Calu3 (cell line): ENCODE measurements around the gene ATP2C2. TPM values are rescaled to one million over a fixed set of nuclear protein-coding genes. Genes with fewer than 3 reads are reported as not detected.
"Not testable (repeated sequence)": the region's sequence is repeated elsewhere in the genome, so short reads cannot be mapped to it uniquely, and the experiment has no call there.

Experiments
- BruUV-seq: library from RNA; stranded (reverse); fragments of 400-500 nt; replicated peaks from 2 replicates; lab custom pipeline; 2021; lab: Mats Ljungman, UMichigan
- CTCF ChIA-PET: fragments of 300-600 bp; sonication (Branson Sonifier 250); formaldehyde crosslinking; loops from one replicate; lab custom pipeline; 2022; ENCODE audit warnings: antibody characterized with exemption; lab: Charles Lee
- DNase-seq: peaks from one replicate; pipeline ENCODE4 v3.0.0; 2022
- H3K27ac Mint-ChIP-seq: one replicate; pipeline ENCODE4 v1.8.0; 2022; ENCODE audit warnings: mixed read lengths; ENCODE audit not compliant: unreplicated experiment
- H3K27me3 Mint-ChIP-seq: one replicate; pipeline ENCODE4 v1.8.0; 2022; ENCODE audit warnings: mixed read lengths; ENCODE audit not compliant: unreplicated experiment
- H3K36me3 Mint-ChIP-seq: one replicate; pipeline ENCODE4 v1.8.0; 2022; ENCODE audit warnings: mild to moderate bottlenecking, moderate library complexity, mixed read lengths; ENCODE audit not compliant: insufficient read depth, unreplicated experiment
- H3K4me1 Mint-ChIP-seq: one replicate; pipeline ENCODE4 v1.8.0; 2022; ENCODE audit warnings: mild to moderate bottlenecking, low read depth, mixed read lengths; ENCODE audit not compliant: unreplicated experiment
- H3K4me3 Mint-ChIP-seq: one replicate; pipeline ENCODE4 v1.8.0; 2022; ENCODE audit warnings: mild to moderate bottlenecking, low read depth, moderate library complexity, mixed read lengths; ENCODE audit not compliant: unreplicated experiment
- H3K9me3 Mint-ChIP-seq: one replicate; pipeline ENCODE4 v1.8.0; 2022; ENCODE audit warnings: low read depth, mixed read lengths; ENCODE audit not compliant: unreplicated experiment
- CTCF ChIP-seq: fragments of 200-600 bp; IDR thresholded peaks from one replicate; pipeline ENCODE4 v1.8.0; 2022; ENCODE audit warnings: antibody characterized with exemption; ENCODE audit not compliant: unreplicated experiment
- intact Hi-C: fragments of 100-400 bp; cut with micrococcal nuclease; formaldehyde crosslinking; loops from one replicate; pipeline ENCODE4 v1.10.0; 2022; ENCODE audit not compliant: unreplicated experiment
- total RNA-seq: library from RNA; stranded (reverse); gene quantifications from 2 replicates; pipeline ENCODE4 v1.2.3, GENCODE V29; 2022

The ATP2C2 gene
- total RNA-seq, 1 experiment from 2014 or later, result 30.5 TPM

- H3K27me3 Mint-ChIP-seq, result no peaks in the 10 kb centered on the region
- no peaks in the 10 kb centered on the region for H3K9me3 Mint-ChIP-seq
- CTCF ChIA-PET, result no interaction called here
- BruUV-seq, result no TSS peak
- no peak overlapping the region for H3K27ac Mint-ChIP-seq
- peaks cover 5% of the 10 kb centered on the region for H3K36me3 Mint-ChIP-seq
- no peak overlapping the region for H3K4me3 Mint-ChIP-seq
- no peak for DNase-seq
- intact Hi-C loops, result no loop called here
- H3K4me1 Mint-ChIP-seq, result no peaks in the 10 kb centered on the region
- no peak for TF ChIP-seq CTCF
Observed at GRCh38 chr16:84414789-84415326, 46.5 kb downstream of the ATP2C2 start.

GRCh38 chr16:84416407-84417321 lies 48.3 kb downstream of the ATP2C2 start:
- H3K27me3 Mint-ChIP-seq, result no peaks in the 10 kb centered on the region
- H3K9me3 Mint-ChIP-seq, result no peaks in the 10 kb centered on the region
- no peak for DNase-seq
- TF ChIP-seq CTCF, result no peak
- H3K36me3 Mint-ChIP-seq, result peaks cover 5% of the 10 kb centered on the region
- no peak overlapping the region for H3K27ac Mint-ChIP-seq
- no peak overlapping the region for H3K4me3 Mint-ChIP-seq
- no TSS peak for BruUV-seq
- intact Hi-C loops, result no loop called here
- CTCF ChIA-PET, result interaction anchor here (0.6 to 0.9 kb wide), 2 partner anchors 109 to 256 kb away, joined by 3 read pairs; no protein-coding TSS in a partner anchor
- no peaks in the 10 kb centered on the region for H3K4me1 Mint-ChIP-seq

DNA sequence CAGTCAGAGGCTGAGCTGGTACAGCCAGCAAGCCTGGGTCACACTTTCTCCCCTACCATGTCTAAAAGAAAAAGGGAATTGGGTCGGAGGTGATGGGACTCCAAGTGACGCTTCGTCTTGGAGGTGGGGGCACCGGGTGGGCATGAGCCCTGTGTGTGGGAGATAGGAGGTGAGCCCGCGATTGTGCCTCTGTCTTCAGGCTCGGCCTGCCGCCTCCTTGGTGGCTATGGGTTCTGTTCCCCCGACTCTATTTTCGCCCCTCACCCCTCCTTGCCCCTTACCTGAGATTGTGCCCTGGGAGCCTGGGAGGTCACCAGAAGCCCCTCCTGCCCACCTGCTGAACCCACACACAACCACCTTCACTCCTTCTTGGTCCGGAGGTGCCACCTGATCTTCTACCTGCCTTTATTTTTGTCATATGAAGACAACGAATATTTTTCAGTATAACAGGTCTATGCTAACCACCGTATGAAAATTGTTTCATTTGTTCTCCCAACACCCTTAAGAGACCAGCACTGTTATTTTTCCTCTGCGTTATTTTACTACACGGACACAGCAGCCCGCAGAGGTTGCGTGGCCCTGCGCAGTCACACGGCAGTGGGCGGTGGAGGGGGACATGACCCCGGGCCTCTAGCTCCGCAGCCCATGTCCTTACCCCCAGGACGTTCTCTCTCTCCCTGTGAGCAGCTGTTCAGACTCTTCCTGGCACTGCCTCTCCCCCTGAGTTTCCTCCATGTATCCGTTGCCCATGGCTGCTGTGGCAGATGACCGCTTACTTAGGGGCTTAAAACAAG lies 49.9 kb downstream of the ATP2C2 start:
- CTCF ChIA-PET, result interaction anchor here (0.9 kb wide), 1 partner anchor 110 kb away, joined by 3 read pairs; no protein-coding TSS in a partner anchor
- no peak for DNase-seq
- no peak for TF ChIP-seq CTCF
- Mint-ChIP-seq H3K9me3 (no peaks in the 10 kb centered on the region), H3K4me1 (no peaks in the 10 kb centered on the region), H3K27ac (no peak overlapping the region), H3K36me3 (peaks cover 5% of the 10 kb centered on the region), H3K4me3 (no peak overlapping the region), H3K27me3 (no peaks in the 10 kb centered on the region)
- no TSS peak for BruUV-seq
- intact Hi-C loops, result no loop called here

DNA sequence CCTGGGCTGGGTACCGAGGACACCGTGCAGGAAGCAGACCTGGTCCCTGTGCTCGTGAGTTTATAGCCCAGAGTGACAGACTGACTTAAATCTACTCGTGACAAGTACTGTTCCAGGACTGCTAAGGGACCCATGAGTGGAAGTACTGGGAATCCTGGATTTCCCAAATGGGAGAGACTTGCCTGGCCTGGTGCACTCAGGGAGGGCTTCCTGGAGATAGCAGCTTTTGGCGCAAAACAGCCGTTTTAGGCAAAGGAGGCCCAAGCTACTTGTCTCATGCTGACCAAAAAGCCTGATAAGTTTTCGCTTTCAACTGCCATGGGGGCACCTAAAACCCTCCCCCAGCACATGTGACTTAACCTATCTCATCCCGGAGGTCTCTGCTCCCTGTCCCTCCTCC lies 51.4 kb downstream of the ATP2C2 start:
- Mint-ChIP-seq H3K27me3 (no peaks in the 10 kb centered on the region), H3K4me1 (no peaks in the 10 kb centered on the region), H3K36me3 (peaks cover under 1% of the 10 kb centered on the region), H3K4me3 (no peak overlapping the region), H3K27ac (no peak overlapping the region), H3K9me3 (no peaks in the 10 kb centered on the region)
- intact Hi-C loops, result no loop called here
- CTCF ChIA-PET, result interaction anchor here (0.5 kb wide), 2 partner anchors 382 to 417 kb away, joined by 4 read pairs; no protein-coding TSS in a partner anchor
- no TSS peak for BruUV-seq
- no peak for DNase-seq
- no peak for TF ChIP-seq CTCF

- H3K4me3 Mint-ChIP-seq, BruUV-seq, H3K4me1 Mint-ChIP-seq, H3K27ac Mint-ChIP-seq, intact Hi-C loops, DNase-seq, H3K27me3 Mint-ChIP-seq, H3K9me3 Mint-ChIP-seq, H3K36me3 Mint-ChIP-seq: not testable (repeated sequence)
- CTCF ChIA-PET, result interaction anchor here (0.6 kb wide), 1 partner anchor 56 kb away, joined by 3 read pairs; no protein-coding TSS in a partner anchor
Observed at GRCh38 chr16:84420556-84420955, 52.2 kb downstream of the ATP2C2 start.
